ENCODE data around the gene PAQR9. TPM values are rescaled to one million over a fixed set of nuclear protein-coding genes. Genes with fewer than 3 reads are reported as not detected.

Gene PAQR9
- polyA plus RNA-seq, 1 of the 3 experiments (the other 2 are of a cell fraction): 0.16 TPM

DNA sequence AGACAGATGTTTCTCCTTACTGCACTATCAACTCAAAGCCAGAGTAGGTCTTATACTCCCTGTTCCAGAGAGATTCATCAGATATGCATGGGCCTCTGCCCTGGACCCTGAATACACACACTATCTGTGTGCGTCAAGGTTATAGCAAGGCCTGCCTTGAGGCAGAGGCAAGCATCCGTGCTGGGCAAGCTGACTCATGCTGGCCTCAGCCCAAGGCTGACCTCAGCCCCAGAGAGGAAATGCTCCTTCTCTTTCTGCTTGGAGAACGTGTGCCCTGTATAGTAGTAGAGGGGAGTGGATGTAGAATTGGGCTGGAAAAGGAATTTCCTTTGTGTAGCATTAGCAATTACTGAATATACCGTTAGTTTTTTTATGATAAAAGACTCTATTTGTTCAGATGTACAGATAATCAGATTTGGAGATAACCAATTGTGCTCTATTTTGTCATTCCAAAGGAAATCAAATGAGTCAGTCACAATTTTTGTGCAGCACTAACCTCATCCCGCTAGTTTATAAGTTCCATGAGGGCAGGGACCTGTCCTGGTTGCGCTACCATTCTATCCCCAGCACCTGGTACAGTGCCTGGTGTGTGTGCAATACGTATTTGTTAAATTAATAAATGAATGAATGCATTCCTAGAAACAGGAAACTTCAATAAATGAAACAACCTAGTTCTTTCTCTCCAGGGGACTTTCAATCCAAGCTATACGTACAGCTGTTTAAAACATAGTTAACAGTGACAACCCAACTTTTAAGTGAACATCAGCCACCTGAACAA, 13.3 kb upstream of the PAQR9 start (continued):
- TF ChIP-seq RCOR1 (IDR thresholded peaks at IDR 0.05; ENCODE audit: low read length) (0 out of 2 replicates have a peak, but pooled peaks have one; percentile 46), CTCF (IDR thresholded peaks at IDR 0.05) (no peak), GABPA (IDR thresholded peaks at IDR 0.05; ENCODE audit: low read depth) (no peak), USF2 (IDR thresholded peaks at IDR 0.05; ENCODE audit: borderline replicate concordance, low read depth, low read length) (no peak), RXRA (IDR thresholded peaks at IDR 0.05; ENCODE audit: borderline replicate concordance, low read depth) (0 out of 2 replicates have a peak, but pooled peaks have one; percentile 37), EZH2phosphoT487 (IDR thresholded peaks at IDR 0.05; ENCODE audit: borderline replicate concordance, low read depth) (no peak), JUND (IDR thresholded peaks at IDR 0.05) (peak; percentile 88), SMC3 (IDR thresholded peaks at IDR 0.05; ENCODE audit: low read depth, low read length) (no peak), FOSL2 (IDR thresholded peaks at IDR 0.05; ENCODE audit: borderline replicate concordance, low read depth) (peak; percentile 93), MXI1 (IDR thresholded peaks at IDR 0.05; ENCODE audit: low read depth, low read length) (peak; percentile 70), GATA2 (CRISPR knock-in tag; IDR thresholded peaks at IDR 0.05) (peak; percentile 79), IRF3 (IDR thresholded peaks at IDR 0.05; ENCODE audit: low read depth, low read length) (no peak), EP300 (IDR thresholded peaks at IDR 0.05; ENCODE audit: borderline replicate concordance in 1 of 2, low read depth in 1 of 2, low read length in 1 of 2) (peak; percentile 25 to 65; a peak in 2 of 4 replicates), NFIC (IDR thresholded peaks at IDR 0.05; ENCODE audit: borderline replicate concordance) (peak; percentile 96), TEAD4 (IDR thresholded peaks at IDR 0.05; ENCODE audit: borderline replicate concordance, insufficient read depth) (0 out of 2 replicates have a peak, but pooled peaks have one; percentile 7), ZBTB33 (IDR thresholded peaks at IDR 0.05; ENCODE audit: borderline replicate concordance, low read depth) (no peak; the same call in 1 of the 2 replicates), YY1 (IDR thresholded peaks at IDR 0.05; ENCODE audit: low read depth) (no peak), FOXJ3 (CRISPR knock-in tag; IDR thresholded peaks at IDR 0.05) (no peak), ELF1 (IDR thresholded peaks at IDR 0.05) (no peak)
- TF ChIP-seq, protein P1, sequence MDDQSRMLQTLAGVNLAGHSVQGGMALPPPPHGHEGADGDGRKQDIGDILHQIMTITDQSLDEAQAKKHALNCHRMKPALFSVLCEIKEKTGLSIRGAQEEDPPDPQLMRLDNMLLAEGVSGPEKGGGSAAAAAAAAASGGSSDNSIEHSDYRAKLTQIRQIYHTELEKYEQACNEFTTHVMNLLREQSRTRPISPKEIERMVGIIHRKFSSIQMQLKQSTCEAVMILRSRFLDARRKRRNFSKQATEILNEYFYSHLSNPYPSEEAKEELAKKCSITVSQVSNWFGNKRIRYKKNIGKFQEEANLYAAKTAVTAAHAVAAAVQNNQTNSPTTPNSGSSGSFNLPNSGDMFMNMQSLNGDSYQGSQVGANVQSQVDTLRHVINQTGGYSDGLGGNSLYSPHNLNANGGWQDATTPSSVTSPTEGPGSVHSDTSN (IDR thresholded peaks at IDR 0.05): peak; percentile 47
- TF ChIP-seq, protein P2, sequence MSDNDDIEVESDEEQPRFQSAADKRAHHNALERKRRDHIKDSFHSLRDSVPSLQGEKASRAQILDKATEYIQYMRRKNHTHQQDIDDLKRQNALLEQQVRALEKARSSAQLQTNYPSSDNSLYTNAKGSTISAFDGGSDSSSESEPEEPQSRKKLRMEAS (IDR thresholded peaks at IDR 0.05; ENCODE audit: low read depth): peak; percentile 75; the same call in 1 of the 2 replicates

Data from SK-N-SH (cell line).